ENCODE results near the gene TRAPPC2B. TPM values are rescaled to one million over a fixed set of nuclear protein-coding genes. Genes with fewer than 3 reads are reported as not detected.

TRAPPC2B gene
- polyA plus RNA-seq, 3 donors, result 7.4 to 13.9 (median 11.5) TPM

GRCh38 chr19:57376151-57376550, 12.8 kb downstream of the TRAPPC2B start:
- no peak overlapping the region for H3K4me3 Mint-ChIP-seq
- H2AFZ ChIP-seq (ENCODE audit: insufficient read depth, low read depth, low read length, poor library complexity, severe bottlenecking), result no peak overlapping the region
- peaks cover 71 to 95% of the 10 kb centered on the region in 2 donors for H3K9me3 ChIP-seq (replicated peaks in 1 of 2; ENCODE audit: control insufficient read depth in 1 of 2, insufficient read depth in 1 of 2, low read length in 2 of 2)

GRCh38 chr19:57377498-57378146, 14.3 kb downstream of the TRAPPC2B start:
- intact Hi-C loops (cut with micrococcal nuclease), result no loop called here
- H3K9me3 Mint-ChIP-seq, result peaks cover 64 to 96% (median 88%) of the 10 kb centered on the region in 7 donors
- Histone ChIP-seq H3K9me3 (replicated peaks in 1 of 2; ENCODE audit: control insufficient read depth in 1 of 2, insufficient read depth in 1 of 2, low read length in 2 of 2) (peaks cover 77 to 84% of the 10 kb centered on the region in 2 donors), H4K20me1 (ENCODE audit: insufficient read depth, low read length) (no peaks in the 10 kb centered on the region), H3K36me3 (replicated peaks in 1 of 2; ENCODE audit: control insufficient read depth in 1 of 2, insufficient read depth in 2 of 2, low read length in 2 of 2) (peaks cover 13 to 57% of the 10 kb centered on the region in 2 donors), H3K79me2 (ENCODE audit: insufficient read depth, low read length) (no peaks in the 10 kb centered on the region), H3K27ac (ENCODE audit: low read depth in 1 of 2, low read length in 2 of 2) (no peak overlapping the region), H3K4me3 (replicated peaks in 1 of 3; ENCODE audit: low read depth in 2 of 3, low read length in 3 of 3) (peak overlapping the region in 1 of 3 experiments; percentile 23), H3K4me2 (replicated peaks; ENCODE audit: extremely low read depth, low read length, poor library complexity, severe bottlenecking) (no peak overlapping the region), H3K9ac (ENCODE audit: insufficient read depth, low read length, poor library complexity, severe bottlenecking) (no peak overlapping the region), H2AFZ (ENCODE audit: insufficient read depth, low read depth, low read length, poor library complexity, severe bottlenecking) (no peak overlapping the region), H3K27me3 (ENCODE audit: control insufficient read depth in 2 of 2, insufficient read depth in 2 of 2, low read length in 2 of 2) (no peaks in the 10 kb centered on the region), H3K4me1 (ENCODE audit: control insufficient read depth in 1 of 2, insufficient read depth in 2 of 2, low read length in 2 of 2) (no peaks in the 10 kb centered on the region)
- peaks cover 42 to 47% of the 10 kb centered on the region in 2 donors for H3K36me3 Mint-ChIP-seq
- DNase-seq, result no peak
- no peak for TF ChIP-seq CTCF (IDR thresholded peaks at IDR 0.05)
- no peak overlapping the region for H3K27ac Mint-ChIP-seq
- no CpG with 5 or more reads among the region's 3 CpGs for whole genome bisulfite sequencing (ENCODE audit: insufficient coverage)
- no peaks in the 10 kb centered on the region for H3K27me3 Mint-ChIP-seq (ENCODE audit: low read depth in 3 of 3)
- H3K4me3 Mint-ChIP-seq, result no peak overlapping the region
- no peaks in the 10 kb centered on the region for H3K4me1 Mint-ChIP-seq

More at GRCh38 chr19:57376151-57376550, 12.8 kb downstream of the TRAPPC2B start:
- WGBS (ENCODE audit: insufficient coverage), result 98% methylated on average over 5 of the region's 6 CpGs
- Histone ChIP-seq H3K4me3 (replicated peaks in 1 of 3; ENCODE audit: low read depth in 2 of 3, low read length in 3 of 3) (no peak overlapping the region), H3K9ac (ENCODE audit: insufficient read depth, low read length, poor library complexity, severe bottlenecking) (no peak overlapping the region), H3K4me2 (replicated peaks; ENCODE audit: extremely low read depth, low read length, poor library complexity, severe bottlenecking) (no peak overlapping the region), H3K27ac (ENCODE audit: low read depth in 1 of 2, low read length in 2 of 2) (no peak overlapping the region), H3K27me3 (ENCODE audit: control insufficient read depth in 2 of 2, insufficient read depth in 2 of 2, low read length in 2 of 2) (no peaks in the 10 kb centered on the region), H3K79me2 (ENCODE audit: insufficient read depth, low read length) (no peaks in the 10 kb centered on the region), H3K36me3 (replicated peaks in 1 of 2; ENCODE audit: control insufficient read depth in 1 of 2, insufficient read depth in 2 of 2, low read length in 2 of 2) (peaks cover 15 to 72% of the 10 kb centered on the region in 2 donors), H3K4me1 (ENCODE audit: control insufficient read depth in 1 of 2, insufficient read depth in 2 of 2, low read length in 2 of 2) (no peaks in the 10 kb centered on the region), H4K20me1 (ENCODE audit: insufficient read depth, low read length) (no peaks in the 10 kb centered on the region)
- TF ChIP-seq CTCF (IDR thresholded peaks at IDR 0.05), result no peak
- Mint-ChIP-seq H3K4me1 (no peaks in the 10 kb centered on the region), H3K9me3 (peaks cover 73 to 96% (median 80%) of the 10 kb centered on the region in 7 donors), H3K36me3 (peaks cover 56 to 62% of the 10 kb centered on the region in 2 donors), H3K27ac (no peak overlapping the region), H3K27me3 (ENCODE audit: low read depth in 3 of 3) (no peaks in the 10 kb centered on the region)
- intact Hi-C loops (cut with micrococcal nuclease), result no loop called here
- DNase-seq, result no peak

Measured in CD14-positive monocyte (primary cell).